IgD-negative memory B cell (primary cell): ENCODE results near the gene IFT80. TPM values are rescaled to one million over a fixed set of nuclear protein-coding genes. Genes with fewer than 3 reads are reported as not detected.

Experiments
- H3K27ac Mint-ChIP-seq, 3 donors: one replicate each; pipeline ENCODE4 v1.8.0; 2020 to 2022; ENCODE audit warnings: mild to moderate bottlenecking in 3 of 3, mixed read lengths in 3 of 3, moderate library complexity in 1 of 3
- H3K27me3 Mint-ChIP-seq: one replicate; pipeline ENCODE4 v1.8.0; 2021; ENCODE audit warnings: mixed read lengths
- H3K36me3 Mint-ChIP-seq: one replicate; pipeline ENCODE4 v1.8.0; 2020; ENCODE audit warnings: mild to moderate bottlenecking, mixed read lengths
- H3K4me1 Mint-ChIP-seq, 3 donors: one replicate each; pipeline ENCODE4 v1.8.0; 2020 to 2022; ENCODE audit warnings: mixed read lengths in 3 of 3, mild to moderate bottlenecking in 1 of 3
- H3K4me3 Mint-ChIP-seq, 4 donors: one replicate each; pipeline ENCODE4 v1.8.0; 2020 to 2022; ENCODE audit warnings: mild to moderate bottlenecking in 4 of 4, mixed read lengths in 4 of 4, moderate library complexity in 3 of 4
- H3K9me3 Mint-ChIP-seq, 3 donors: one replicate each; pipeline ENCODE4 v1.8.0; 2020 to 2021; ENCODE audit warnings: mixed read lengths in 3 of 3, mild to moderate bottlenecking in 1 of 3
- polyA plus RNA-seq: library from polyadenylated mRNA; unstranded; fragments of 300-500 nt; fragmentation: Illumina TruSeq; gene quantifications from one replicate; pipeline ENCODE4 v1.2.3, GENCODE V29; 2021

The IFT80 gene
- polyA plus RNA-seq, 1 donor from 2014 or later, result 3.8 TPM

- H3K4me3 Mint-ChIP-seq, result no peak overlapping the region
- H3K9me3 Mint-ChIP-seq, result no peaks in the 10 kb centered on the region
- H3K4me1 Mint-ChIP-seq, result peaks cover 0 to 2% (median 1%) of the 10 kb centered on the region in 3 donors
- peaks cover 3% of the 10 kb centered on the region for H3K36me3 Mint-ChIP-seq
- no peaks in the 10 kb centered on the region for H3K27me3 Mint-ChIP-seq
- no peak overlapping the region for H3K27ac Mint-ChIP-seq
Observed at GRCh38 chr3:160409812-160410610, 11.0 kb upstream of the IFT80 start.

GRCh38 chr3:160403796-160404470 is 4.9 kb upstream of the IFT80 start:
- Mint-ChIP-seq H3K9me3 (peaks cover 0 to 5% (median 0%) of the 10 kb centered on the region in 3 donors), H3K4me3 (peak overlapping the region; percentile 43 to 92 (median 66)), H3K4me1 (peaks cover 12 to 26% (median 21%) of the 10 kb centered on the region in 3 donors), H3K27me3 (peaks cover 4% of the 10 kb centered on the region), H3K27ac (peak overlapping the region; percentile 13 to 54 (median 25)), H3K36me3 (peaks cover 7% of the 10 kb centered on the region)

- Mint-ChIP-seq H3K27me3 (peaks cover 4% of the 10 kb centered on the region), H3K9me3 (peaks cover 0 to 5% (median 0%) of the 10 kb centered on the region in 3 donors), H3K36me3 (peaks cover 4% of the 10 kb centered on the region), H3K4me3 (peak overlapping the region; percentile 57 to 99 (median 76)), H3K27ac (peak overlapping the region in 2 of 3 donors; percentile 13 to 99), H3K4me1 (peaks cover 12 to 32% (median 27%) of the 10 kb centered on the region in 3 donors)
Observed at GRCh38 chr3:160403028-160403545, 4.1 kb upstream of the IFT80 start.

GRCh38 chr3:160402221-160403027 is 3.4 kb upstream of the IFT80 start:
- Mint-ChIP-seq H3K27ac (peak overlapping the region; percentile 47 to 99 (median 80)), H3K27me3 (peaks cover 4% of the 10 kb centered on the region), H3K4me3 (peak overlapping the region; percentile 57 to 99 (median 87)), H3K36me3 (peaks cover 4% of the 10 kb centered on the region), H3K9me3 (peaks cover 0 to 5% (median 0%) of the 10 kb centered on the region in 3 donors), H3K4me1 (peaks cover 13 to 33% (median 28%) of the 10 kb centered on the region in 3 donors)

- H3K4me1 Mint-ChIP-seq, result peaks cover 18 to 33% (median 32%) of the 10 kb centered on the region in 3 donors
Observed at GRCh38 chr3:160401291-160402095, 2.5 kb upstream of the IFT80 start.

GRCh38 chr3:160400702-160401150 is 1.7 kb upstream of the IFT80 start:
- H3K9me3 Mint-ChIP-seq, result peaks cover 0 to 5% (median 0%) of the 10 kb centered on the region in 3 donors
- H3K4me3 Mint-ChIP-seq, result peak overlapping the region; percentile 95 to 99 (median 98)
- H3K4me1 Mint-ChIP-seq, result peaks cover 18 to 35% (median 32%) of the 10 kb centered on the region in 3 donors
- peaks cover 4% of the 10 kb centered on the region for H3K27me3 Mint-ChIP-seq
- H3K27ac Mint-ChIP-seq, result peak overlapping the region; percentile 80 to 99 (median 80)
- H3K36me3 Mint-ChIP-seq, result peaks cover 4% of the 10 kb centered on the region

More at GRCh38 chr3:160401291-160402095, 2.5 kb upstream of the IFT80 start:
- peak overlapping the region; percentile 85 to 99 (median 93) for H3K4me3 Mint-ChIP-seq
- H3K27ac Mint-ChIP-seq, result peak overlapping the region; percentile 80 to 99 (median 80)
- peaks cover 4% of the 10 kb centered on the region for H3K36me3 Mint-ChIP-seq
- H3K27me3 Mint-ChIP-seq, result peaks cover 4% of the 10 kb centered on the region
- peaks cover 0 to 5% (median 0%) of the 10 kb centered on the region in 3 donors for H3K9me3 Mint-ChIP-seq

- peaks cover 4% of the 10 kb centered on the region for H3K27me3 Mint-ChIP-seq
- peak overlapping the region; percentile 99 to 100 (median 99) for H3K27ac Mint-ChIP-seq
- H3K4me1 Mint-ChIP-seq, result peaks cover 20 to 35% (median 32%) of the 10 kb centered on the region in 3 donors
- peak overlapping the region; percentile 95 to 99 (median 98) for H3K4me3 Mint-ChIP-seq
- H3K9me3 Mint-ChIP-seq, result peaks cover 0 to 5% (median 0%) of the 10 kb centered on the region in 3 donors
- H3K36me3 Mint-ChIP-seq, result peaks cover 4% of the 10 kb centered on the region
Observed at GRCh38 chr3:160400030-160400701, 1.1 kb upstream of the IFT80 start.

- Mint-ChIP-seq H3K4me1 (peaks cover 17 to 29% (median 28%) of the 10 kb centered on the region in 3 donors), H3K36me3 (peaks cover 4% of the 10 kb centered on the region), H3K9me3 (peaks cover 0 to 3% (median 0%) of the 10 kb centered on the region in 3 donors), H3K4me3 (peak overlapping the region; percentile 95 to 99 (median 98)), H3K27ac (peak overlapping the region; percentile 99 to 100 (median 99)), H3K27me3 (peaks cover 4% of the 10 kb centered on the region)
Observed at GRCh38 chr3:160398820-160399124, 253 bp downstream of the IFT80 start.

GRCh38 chr3:160395297-160395696 is 3.7 kb downstream of the IFT80 start:
- no peaks in the 10 kb centered on the region for H3K27me3 Mint-ChIP-seq
- H3K4me1 Mint-ChIP-seq, result peaks cover 11 to 27% (median 26%) of the 10 kb centered on the region in 3 donors
- H3K9me3 Mint-ChIP-seq, result peaks cover 0 to 3% (median 0%) of the 10 kb centered on the region in 3 donors
- H3K4me3 Mint-ChIP-seq, result no peak overlapping the region
- H3K27ac Mint-ChIP-seq, result no peak overlapping the region
- no peaks in the 10 kb centered on the region for H3K36me3 Mint-ChIP-seq

- Mint-ChIP-seq H3K4me3 (peak overlapping the region in 1 of 4 donors; percentile 56), H3K27me3 (no peaks in the 10 kb centered on the region), H3K27ac (no peak overlapping the region), H3K4me1 (peaks cover 10 to 26% (median 22%) of the 10 kb centered on the region in 3 donors), H3K9me3 (no peaks in the 10 kb centered on the region), H3K36me3 (no peaks in the 10 kb centered on the region)
Observed at GRCh38 chr3:160394009-160394392, 5.0 kb downstream of the IFT80 start.

- Mint-ChIP-seq H3K4me3 (peak overlapping the region in 1 of 4 donors; percentile 56), H3K27ac (peak overlapping the region in 1 of 3 donors; percentile 11), H3K36me3 (no peaks in the 10 kb centered on the region), H3K27me3 (no peaks in the 10 kb centered on the region), H3K4me1 (peaks cover 7 to 24% (median 19%) of the 10 kb centered on the region in 3 donors), H3K9me3 (no peaks in the 10 kb centered on the region)
Observed at GRCh38 chr3:160393346-160394008, 5.5 kb downstream of the IFT80 start.

- no peaks in the 10 kb centered on the region for H3K9me3 Mint-ChIP-seq
- no peaks in the 10 kb centered on the region for H3K27me3 Mint-ChIP-seq
- H3K27ac Mint-ChIP-seq, result no peak overlapping the region
- H3K36me3 Mint-ChIP-seq, result no peaks in the 10 kb centered on the region
- no peak overlapping the region for H3K4me3 Mint-ChIP-seq
- peaks cover 9 to 19% (median 14%) of the 10 kb centered on the region in 3 donors for H3K4me1 Mint-ChIP-seq
Observed at GRCh38 chr3:160392798-160393197, 6.2 kb downstream of the IFT80 start.
